ENCODE results near the gene EHMT1. TPM values are rescaled to one million over a fixed set of nuclear protein-coding genes. Genes with fewer than 3 reads are reported as not detected.

The EHMT1 gene
- total and polyA plus RNA-seq, 10 of the 15 experiments (the other 5 are each of a cell fraction or from before 2014, with no cell fraction given) = 2.9 to 100 (median 48.1) TPM

- Histone ChIP-seq H3K4me3 (no peak overlapping the region), H3K9ac (ENCODE audit: control insufficient read depth, insufficient read depth, low read length) (no peak overlapping the region), H3K36me3 (ENCODE audit: control insufficient read depth in 2 of 2, insufficient read depth in 2 of 2, low read length in 1 of 2) (peaks cover 2 to 7% of the 10 kb centered on the region in 2 experiments; a peak in 3 of 4 replicates), H2AFZ (ENCODE audit: control insufficient read depth, low read depth, low read length) (no peak overlapping the region), H3K9me3 (replicated peaks; ENCODE audit: control insufficient read depth, insufficient read depth, low read length) (no peaks in the 10 kb centered on the region), H4K20me1 (ENCODE audit: control insufficient read depth, insufficient read depth) (no peaks in the 10 kb centered on the region), H3K4me1 (ENCODE audit: control insufficient read depth, insufficient read depth, low read length) (peaks cover 7% of the 10 kb centered on the region), H3K4me2 (ENCODE audit: control insufficient read depth, insufficient read depth) (no peak overlapping the region), H3K27me3 (replicated peaks in 1 of 2; ENCODE audit: control insufficient read depth in 2 of 2, insufficient read depth in 2 of 2, low read length in 1 of 2) (no peaks in the 10 kb centered on the region), H3K79me2 (ENCODE audit: control insufficient read depth, insufficient read depth, low read length) (peaks cover 29% of the 10 kb centered on the region), H3K27ac (ENCODE audit: control insufficient read depth, insufficient read depth) (no peak overlapping the region)
- ChIA-PET CTCF (no interaction called here), POLR2A (no interaction called here), SMC1A (ENCODE audit: uncharacterized antibody, unreplicated experiment) (no interaction called here), RAD21 (ENCODE audit: unreplicated experiment) (no interaction called here)
- no peak for DNase-seq (ENCODE audit: low read depth, low spot score)
- in situ Hi-C loops (cut with MboI) = no loop called here
- intact Hi-C loops (cut with micrococcal nuclease; ENCODE audit: unreplicated experiment) = no loop called here
- no peak for FAIRE-seq
- WGBS (ENCODE audit: insufficient coverage, insufficient replicate concordance, low lambda C conversion rate, missing lambda C conversion rate) = 94% methylated on average over 19 of the region's 19 CpGs
- no TSS peak for BruUV-seq (replicated peaks)
- ATAC-seq = no peak
- TF ChIP-seq JUNB (IDR thresholded peaks at IDR 0.05) (no peak), HDAC6 (IDR thresholded peaks at IDR 0.05; ENCODE audit: unreplicated experiment) (no peak), MEF2B (IDR thresholded peaks at IDR 0.05; ENCODE audit: partially characterized antibody, poor library complexity, severe bottlenecking) (no peak), TAF1 (IDR thresholded peaks at IDR 0.05; ENCODE audit: borderline replicate concordance, low read depth, low read length) (no peak), ZBTB4 (CRISPR knock-in tag; IDR thresholded peaks at IDR 0.05) (no peak), NFIC (IDR thresholded peaks at IDR 0.05; ENCODE audit: low read depth, low read length) (no peak), CBX3 (IDR thresholded peaks at IDR 0.05; ENCODE audit: borderline replicate concordance, low read depth) (no peak), MEF2A (IDR thresholded peaks at IDR 0.05; ENCODE audit: insufficient read depth, low read depth, low read length) (no peak), ZNF622 (IDR thresholded peaks at IDR 0.05) (no peak), SUPT20H (IDR thresholded peaks at IDR 0.05; ENCODE audit: borderline replicate concordance, control insufficient read depth, low read depth, low read length) (no peak), ZBED1 (IDR thresholded peaks at IDR 0.05; ENCODE audit: borderline replicate concordance) (no peak), YBX1 (IDR thresholded peaks at IDR 0.05) (no peak)
Observed at GRCh38 chr9:137615387-137615871, 3.4 kb upstream of the EHMT1 start.

Data from GM12878 (cell line).